Esophagus squamous epithelium (tissue), 4 donors: ENCODE data around the gene SACS.

Experiments
- CTCF ChIP-seq, 6 experiments: fragments of 450-650 bp in 4 of 6; fragments of 200-600 bp in 2 of 6; sonication (generic) in 2 of 6; IDR thresholded peaks; one replicate each; pipeline ENCODE4 v1.5.1; 2016 to 2019; ENCODE audit warnings: antibody characterized with exemption in 6 of 6, mild to moderate bottlenecking in 4 of 6, moderate library complexity in 4 of 6
- POLR2A ChIP-seq, 4 donors: fragments of 450-650 bp; IDR thresholded peaks; one replicate each; pipeline ENCODE4 v1.6.1; 2017; ENCODE audit warnings: antibody characterized with exemption in 4 of 4, mild to moderate bottlenecking in 4 of 4, moderate library complexity in 3 of 4

DNA sequence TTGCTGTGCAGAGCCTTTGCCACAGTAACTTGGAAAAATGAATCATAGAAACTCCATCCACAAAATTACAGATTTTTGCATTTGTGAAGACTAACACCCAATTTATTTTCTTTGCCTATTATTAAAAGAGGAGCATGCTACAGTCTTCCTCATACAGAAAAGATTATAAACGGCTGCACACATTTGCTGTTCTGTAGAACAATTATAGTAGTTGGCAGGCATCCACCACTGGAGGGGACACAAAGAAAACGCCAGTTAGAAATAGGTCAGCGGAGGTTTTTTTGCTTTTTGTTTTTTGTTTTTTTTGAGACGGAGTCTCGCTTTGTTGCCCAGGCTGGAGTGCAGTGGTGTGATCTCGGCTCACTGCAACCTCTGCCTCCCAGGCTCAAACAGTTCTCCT lies 51.6 kb downstream of the SACS start:
- TF ChIP-seq CTCF (IDR thresholded peaks at IDR 0.05): no peak
- no peak for TF ChIP-seq POLR2A (IDR thresholded peaks at IDR 0.05)
